ENCODE measurements around the gene PUSL1. TPM values are rescaled to one million over a fixed set of nuclear protein-coding genes. Genes with fewer than 3 reads are reported as not detected.

PUSL1 gene
- total and polyA plus RNA-seq, 2 donors (not counting 1 experiment from before 2014, with no cell fraction given): 15.7 to 25.8 TPM

DNA sequence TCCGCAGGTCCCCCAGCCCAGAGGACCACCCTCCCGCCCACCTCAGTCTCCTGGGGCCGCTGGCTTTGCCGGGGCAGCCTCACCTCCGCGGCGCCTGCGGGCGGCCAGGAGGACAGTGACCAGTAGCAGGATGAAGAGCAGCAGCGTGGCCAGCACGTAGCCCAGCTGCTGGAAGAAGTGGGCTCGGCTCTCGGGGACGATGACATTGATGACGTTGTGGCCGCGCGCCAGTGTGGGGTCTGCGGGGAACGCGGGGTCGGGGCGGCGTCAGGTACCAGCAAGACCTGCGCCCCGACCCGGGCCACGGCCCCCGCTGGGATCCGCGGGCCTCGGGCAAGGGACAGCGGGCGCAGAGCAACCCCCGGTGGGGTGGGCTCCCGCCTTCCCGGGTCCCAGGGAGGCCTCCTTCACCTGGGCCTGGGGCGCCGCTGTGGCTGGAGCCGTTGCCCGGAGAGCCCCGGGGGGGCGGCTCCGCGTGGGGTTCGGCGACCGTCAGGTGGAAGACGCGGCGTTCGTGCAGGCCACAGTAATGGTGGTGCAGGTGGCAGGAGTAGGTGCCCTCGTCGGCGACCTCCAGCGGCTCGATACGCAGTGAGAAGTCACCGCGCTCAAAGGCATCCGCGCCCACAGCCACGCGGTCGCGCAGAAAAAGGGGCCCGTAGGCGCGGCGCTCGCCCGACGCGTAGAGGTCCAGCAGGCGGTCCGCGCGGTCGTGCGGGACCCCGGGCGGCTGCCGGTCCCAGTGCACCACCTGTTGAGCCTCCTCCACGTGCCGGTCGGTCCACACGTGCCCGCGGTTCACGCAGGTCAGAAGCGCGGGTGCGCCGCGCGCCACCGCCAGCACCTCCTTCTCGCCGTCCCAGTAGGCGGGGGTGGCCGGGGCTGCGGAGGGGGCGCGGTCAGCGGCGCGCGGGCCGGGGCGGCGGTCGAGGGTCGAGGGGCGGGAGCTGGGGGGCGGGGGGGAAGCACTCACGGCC, 46.2 kb downstream of the PUSL1 start:
- H3K27me3 ChIP-seq (replicated peaks in 1 of 4; ENCODE audit: control extremely low read depth in 1 of 4, control insufficient read depth in 3 of 4, insufficient read depth in 4 of 4, low read length in 3 of 4): peaks cover 0 to 63% (median 19%) of the 10 kb centered on the region in 4 experiments
- ChIA-PET POLR2A (interaction anchor here (0.7 kb wide), 1 partner anchor 50 kb away, joined by 3 read pairs; no protein-coding TSS in a partner anchor), CTCF (no interaction called here)
- intact Hi-C loops (cut with micrococcal nuclease): no loop called here
- H3K4me1 ChIP-seq (ENCODE audit: control insufficient read depth in 2 of 2, insufficient read depth in 2 of 2, low read length in 2 of 2): peaks cover 39 to 42% of the 10 kb centered on the region in 2 donors
- H3K79me2 ChIP-seq (ENCODE audit: control insufficient read depth, insufficient read depth, low read length): no peaks in the 10 kb centered on the region
- Mint-ChIP-seq H3K27me3 (peaks cover 25% of the 10 kb centered on the region), H3K27ac (peak overlapping the region; percentile 65), H3K4me1 (peaks cover 23% of the 10 kb centered on the region), H3K4me3 (peak overlapping the region; percentile 55), H3K9me3 (ENCODE audit: insufficient read depth) (no peaks in the 10 kb centered on the region)
- no peak for ATAC-seq (ENCODE audit: low read depth)
- no peak overlapping the region for H3K27ac ChIP-seq (ENCODE audit: low read length in 2 of 2)
- H4K20me1 ChIP-seq (ENCODE audit: control insufficient read depth, insufficient read depth, low read length, poor library complexity, severe bottlenecking): peaks cover 6% of the 10 kb centered on the region
- no peak overlapping the region for H3K9ac ChIP-seq (ENCODE audit: low read length)
- TF ChIP-seq CTCF (IDR thresholded peaks at IDR 0.05): no peak
- peak; percentile 73 for TF ChIP-seq EZH2 (IDR thresholded peaks at IDR 0.05; ENCODE audit: borderline replicate concordance, insufficient read depth, low read depth, low read length, poor library complexity, severe bottlenecking)
- peaks cover 0 to 13% (median 0%) of the 10 kb centered on the region in 3 donors for H3K9me3 ChIP-seq (ENCODE audit: control extremely low read depth in 1 of 3, control insufficient read depth in 2 of 3, insufficient read depth in 1 of 3, low read length in 2 of 3)
- H3K36me3 ChIP-seq (replicated peaks in 1 of 2; ENCODE audit: control extremely low read depth in 1 of 2, control insufficient read depth in 1 of 2, extremely low read depth in 1 of 2, insufficient read depth in 2 of 2, low read length in 1 of 2): no peaks in the 10 kb centered on the region
- peak; percentile 58 for DNase-seq
- H2AFZ ChIP-seq (ENCODE audit: insufficient read depth, low read depth, low read length, poor library complexity, severe bottlenecking): no peak overlapping the region
- H3K4me3 ChIP-seq (ENCODE audit: control extremely low read depth in 1 of 5, extremely low read depth in 1 of 5, insufficient read depth in 1 of 5, low read depth in 2 of 5, low read length in 4 of 5): no peak overlapping the region
- peak overlapping the region; percentile 55 for H3K4me2 ChIP-seq (replicated peaks; ENCODE audit: low read depth, low read length, poor library complexity, severe bottlenecking)
- 15% methylated on average over 114 of the region's 116 CpGs for WGBS (ENCODE audit: insufficient coverage)

GRCh38 chr1:1355416-1355815, 47.0 kb downstream of the PUSL1 start:
- CTCF ChIA-PET: no interaction called here
- Mint-ChIP-seq H3K4me3 (no peak overlapping the region), H3K4me1 (peaks cover 23% of the 10 kb centered on the region), H3K27me3 (peaks cover 25% of the 10 kb centered on the region), H3K9me3 (ENCODE audit: insufficient read depth) (no peaks in the 10 kb centered on the region), H3K27ac (no peak overlapping the region)
- Histone ChIP-seq H2AFZ (ENCODE audit: insufficient read depth, low read depth, low read length, poor library complexity, severe bottlenecking) (no peak overlapping the region), H3K9me3 (ENCODE audit: control extremely low read depth in 1 of 3, control insufficient read depth in 2 of 3, insufficient read depth in 1 of 3, low read length in 2 of 3) (peaks cover 0 to 13% (median 0%) of the 10 kb centered on the region in 3 donors), H3K79me2 (ENCODE audit: control insufficient read depth, insufficient read depth, low read length) (no peaks in the 10 kb centered on the region), H3K4me2 (replicated peaks; ENCODE audit: low read depth, low read length, poor library complexity, severe bottlenecking) (peak overlapping the region; percentile 55), H3K4me3 (ENCODE audit: control extremely low read depth in 1 of 5, extremely low read depth in 1 of 5, insufficient read depth in 1 of 5, low read depth in 2 of 5, low read length in 4 of 5) (no peak overlapping the region), H3K9ac (ENCODE audit: low read length) (no peak overlapping the region), H3K27ac (ENCODE audit: low read length in 2 of 2) (no peak overlapping the region), H3K36me3 (replicated peaks in 1 of 2; ENCODE audit: control extremely low read depth in 1 of 2, control insufficient read depth in 1 of 2, extremely low read depth in 1 of 2, insufficient read depth in 2 of 2, low read length in 1 of 2) (no peaks in the 10 kb centered on the region), H3K27me3 (replicated peaks in 1 of 4; ENCODE audit: control extremely low read depth in 1 of 4, control insufficient read depth in 3 of 4, insufficient read depth in 4 of 4, low read length in 3 of 4) (peaks cover 0 to 70% (median 19%) of the 10 kb centered on the region in 4 experiments), H4K20me1 (ENCODE audit: control insufficient read depth, insufficient read depth, low read length, poor library complexity, severe bottlenecking) (peaks cover 6% of the 10 kb centered on the region), H3K4me1 (ENCODE audit: control insufficient read depth in 2 of 2, insufficient read depth in 2 of 2, low read length in 2 of 2) (peaks cover 39 to 42% of the 10 kb centered on the region in 2 donors)
- 2% methylated on average over 43 of the region's 52 CpGs for WGBS (ENCODE audit: insufficient coverage)
- no peak for TF ChIP-seq EZH2 (IDR thresholded peaks at IDR 0.05; ENCODE audit: borderline replicate concordance, insufficient read depth, low read depth, low read length, poor library complexity, severe bottlenecking)
- TF ChIP-seq CTCF (IDR thresholded peaks at IDR 0.05): no peak
- ATAC-seq (ENCODE audit: low read depth) (no peak), DNase-seq (no peak)
- POLR2A ChIA-PET: interaction anchor here (0.6 to 0.7 kb wide), 2 partner anchors 14 to 51 kb away, joined by 3 read pairs; no protein-coding TSS in a partner anchor
- intact Hi-C loops (cut with micrococcal nuclease): no loop called here

Measured in B cell (primary cell).